Measurements from ENCODE around the gene DNAJC17.

The DNAJC17 gene

DNA sequence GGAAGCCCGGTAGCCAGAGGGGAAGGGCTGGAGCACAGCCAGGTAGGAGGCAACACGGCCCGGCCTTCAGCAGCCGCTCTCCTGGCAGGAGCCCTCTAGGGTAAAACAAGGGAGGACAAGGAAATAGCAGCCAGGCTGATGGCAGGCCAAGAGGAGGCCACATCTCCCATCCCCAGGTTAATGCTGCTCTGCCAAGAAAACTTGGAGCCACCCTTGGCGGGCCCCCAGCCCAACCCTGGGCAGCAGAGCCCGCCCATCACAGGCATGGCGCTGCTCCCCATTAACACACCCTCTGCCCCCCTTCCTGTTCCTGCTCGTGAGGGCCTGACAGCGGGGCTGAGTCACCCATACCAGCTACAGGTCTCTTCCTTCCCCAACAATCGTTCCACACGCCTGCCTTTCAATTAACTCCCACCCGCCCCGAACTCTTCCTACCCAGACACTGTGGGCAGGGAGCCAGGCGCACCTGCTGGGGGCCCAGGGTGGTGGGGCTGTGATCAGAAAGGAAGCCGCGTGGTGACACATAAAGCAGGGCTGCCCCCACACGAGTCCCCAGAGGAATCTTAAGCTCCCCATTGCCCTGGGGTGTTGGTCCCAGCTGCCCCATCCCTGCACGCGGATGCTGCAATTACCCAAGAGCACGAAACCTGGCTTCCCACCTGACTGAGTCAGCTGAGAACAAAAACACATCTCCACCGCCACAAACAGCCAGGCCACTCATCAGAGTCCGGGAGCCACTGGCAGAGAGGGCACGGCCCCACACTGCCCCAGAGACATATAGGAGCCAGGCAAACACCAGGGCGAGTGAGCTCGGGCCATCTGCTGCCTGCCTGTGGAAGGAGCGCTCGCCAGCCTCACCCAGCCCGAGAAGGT is 37.8 kb downstream of the DNAJC17 start, which contains the start of gene C15orf62:
C15orf62 (plus strand) TSS at position 707 of the 873 bp plus-strand sequence. CDS start 516 bp downstream, outside the sequence.
- Histone ChIP-seq H3K9ac (ENCODE audit: low read length) (peak within 1 kb of the TSS; percentile 45; the same call in 1 of the 2 replicates), H3K9me2 (ENCODE audit: low read depth, low read length) (no peaks in the 10 kb centered on the region), H3K27ac (ENCODE audit: low read depth, low read length, poor library complexity, severe bottlenecking) (peak within 1 kb of the TSS; percentile 89), H4K20me1 (ENCODE audit: insufficient read depth, low read length) (no peaks in the 10 kb centered on the region), H3K9me3 (ENCODE audit: low read length) (no peaks in the 10 kb centered on the region), H2AFZ (ENCODE audit: low read length) (no peak within 1 kb of the TSS), H3K79me2 (ENCODE audit: insufficient read depth, low read length) (no peaks in the 10 kb centered on the region), H3K4me2 (ENCODE audit: low read length) (peak within 1 kb of the TSS; percentile 43), H3K4me3 (ENCODE audit: low read depth, low read length, poor library complexity, severe bottlenecking) (peak within 1 kb of the TSS; percentile 33), H3K27me3 (ENCODE audit: insufficient read depth, low read length) (no peaks in the 10 kb centered on the region), H3K4me1 (ENCODE audit: insufficient read depth, low read length, severe bottlenecking) (peaks cover 44% of the 10 kb centered on the region), H3F3A (ENCODE audit: insufficient read depth, low read length) (no peaks in the 10 kb centered on the region), H3K36me3 (ENCODE audit: insufficient read depth, low read length) (peaks cover 18% of the 10 kb centered on the region; the same call in 1 of the 2 replicates)
- no peak for TF ChIP-seq EZH2 (IDR thresholded peaks at IDR 0.05; ENCODE audit: borderline replicate concordance, low read length)
- TF ChIP-seq, protein P1, sequence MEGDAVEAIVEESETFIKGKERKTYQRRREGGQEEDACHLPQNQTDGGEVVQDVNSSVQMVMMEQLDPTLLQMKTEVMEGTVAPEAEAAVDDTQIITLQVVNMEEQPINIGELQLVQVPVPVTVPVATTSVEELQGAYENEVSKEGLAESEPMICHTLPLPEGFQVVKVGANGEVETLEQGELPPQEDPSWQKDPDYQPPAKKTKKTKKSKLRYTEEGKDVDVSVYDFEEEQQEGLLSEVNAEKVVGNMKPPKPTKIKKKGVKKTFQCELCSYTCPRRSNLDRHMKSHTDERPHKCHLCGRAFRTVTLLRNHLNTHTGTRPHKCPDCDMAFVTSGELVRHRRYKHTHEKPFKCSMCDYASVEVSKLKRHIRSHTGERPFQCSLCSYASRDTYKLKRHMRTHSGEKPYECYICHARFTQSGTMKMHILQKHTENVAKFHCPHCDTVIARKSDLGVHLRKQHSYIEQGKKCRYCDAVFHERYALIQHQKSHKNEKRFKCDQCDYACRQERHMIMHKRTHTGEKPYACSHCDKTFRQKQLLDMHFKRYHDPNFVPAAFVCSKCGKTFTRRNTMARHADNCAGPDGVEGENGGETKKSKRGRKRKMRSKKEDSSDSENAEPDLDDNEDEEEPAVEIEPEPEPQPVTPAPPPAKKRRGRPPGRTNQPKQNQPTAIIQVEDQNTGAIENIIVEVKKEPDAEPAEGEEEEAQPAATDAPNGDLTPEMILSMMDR (IDR thresholded peaks at IDR 0.05; ENCODE audit: low read length): no peak

DNA sequence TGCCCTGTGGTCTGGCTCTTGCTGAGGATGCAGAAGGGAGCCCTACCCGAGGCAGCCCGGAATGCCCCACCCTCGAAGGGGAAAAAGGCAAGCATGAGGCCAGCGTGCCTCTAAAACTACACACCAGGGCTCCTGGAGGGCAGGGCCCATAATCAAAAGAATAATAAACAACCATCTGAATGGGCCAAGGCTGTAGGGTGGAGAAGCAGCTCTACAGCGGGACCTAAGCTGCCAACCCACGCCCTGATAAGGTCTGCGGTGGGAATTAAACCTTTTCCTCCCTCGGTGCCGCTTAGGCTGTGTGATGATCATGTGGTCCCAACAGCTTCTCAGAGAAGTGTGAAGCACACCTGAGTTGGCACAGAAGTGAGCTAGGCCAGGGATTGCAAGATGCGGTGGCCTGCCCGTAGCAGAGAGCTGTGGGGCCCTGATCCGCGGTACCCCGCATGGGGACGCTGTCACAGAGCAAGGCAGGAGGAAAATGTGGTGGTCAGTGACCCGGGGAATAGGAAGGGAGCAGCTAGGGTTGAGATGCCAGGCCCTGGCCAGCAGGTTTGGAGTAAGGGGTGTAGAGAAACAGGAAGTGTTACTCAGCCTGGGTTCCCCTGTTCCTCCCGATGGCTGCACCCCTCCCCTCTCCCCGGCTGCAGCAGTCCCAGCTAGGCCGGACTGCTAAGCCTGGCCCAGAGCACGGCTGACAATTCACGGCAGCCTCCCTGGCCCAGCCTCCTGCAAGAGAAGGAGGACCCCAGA is 38.6 kb downstream of the DNAJC17 start:
- Histone ChIP-seq H3K9me3 (ENCODE audit: low read length) (no peaks in the 10 kb centered on the region), H3K9me2 (ENCODE audit: low read depth, low read length) (no peaks in the 10 kb centered on the region), H3K36me3 (ENCODE audit: insufficient read depth, low read length) (peaks cover 13% of the 10 kb centered on the region; the same call in 1 of the 2 replicates), H3K4me1 (ENCODE audit: insufficient read depth, low read length, severe bottlenecking) (peaks cover 48% of the 10 kb centered on the region), H3F3A (ENCODE audit: insufficient read depth, low read length) (no peaks in the 10 kb centered on the region), H3K27me3 (ENCODE audit: insufficient read depth, low read length) (no peaks in the 10 kb centered on the region), H3K79me2 (ENCODE audit: insufficient read depth, low read length) (no peaks in the 10 kb centered on the region), H3K4me3 (ENCODE audit: low read depth, low read length, poor library complexity, severe bottlenecking) (peak overlapping the region; percentile 33), H3K9ac (ENCODE audit: low read length) (peak overlapping the region; percentile 45; the same call in 1 of the 2 replicates), H3K4me2 (ENCODE audit: low read length) (peak overlapping the region; percentile 43), H3K27ac (ENCODE audit: low read depth, low read length, poor library complexity, severe bottlenecking) (peak overlapping the region; percentile 89), H2AFZ (ENCODE audit: low read length) (no peak overlapping the region), H4K20me1 (ENCODE audit: insufficient read depth, low read length) (no peaks in the 10 kb centered on the region)
- no peak for TF ChIP-seq EZH2 (IDR thresholded peaks at IDR 0.05; ENCODE audit: borderline replicate concordance, low read length)
- TF ChIP-seq, protein P1 (IDR thresholded peaks at IDR 0.05; ENCODE audit: low read length): peak; percentile 43; the same call in 1 of the 2 replicates

DNA sequence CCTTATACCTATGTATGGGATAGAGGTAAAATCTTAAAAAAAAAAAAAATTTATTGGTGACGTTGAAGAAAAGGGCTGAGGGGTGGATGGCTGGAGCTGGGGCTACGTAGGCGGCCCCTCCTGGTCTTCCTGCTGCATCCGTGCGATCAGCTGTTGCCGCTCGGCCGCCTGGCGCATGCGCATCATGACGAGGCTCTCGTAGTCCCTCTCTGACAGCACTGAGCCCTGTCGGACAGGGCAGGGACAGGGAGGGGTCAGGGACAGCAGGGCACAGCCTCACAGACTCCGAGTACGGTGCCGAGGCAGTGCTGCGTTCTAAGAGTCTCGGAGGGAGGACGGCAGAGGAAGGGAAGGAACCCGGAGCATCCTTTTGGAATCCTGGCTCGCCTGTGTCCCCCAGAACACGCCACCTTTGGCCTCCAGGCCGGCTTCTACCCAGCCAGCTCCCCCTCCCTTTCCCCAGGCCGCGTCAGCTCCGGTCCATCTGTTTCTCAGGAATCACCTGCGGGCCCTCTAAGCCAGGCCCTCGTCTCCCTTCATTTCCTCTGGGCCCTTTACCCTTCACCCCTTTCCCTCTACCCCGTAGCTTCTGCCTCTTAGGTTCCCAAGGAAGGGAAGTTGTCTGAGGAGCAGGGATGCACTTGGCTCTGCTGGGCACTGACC is 39.3 kb downstream of the DNAJC17 start:
- Histone ChIP-seq H3K79me2 (ENCODE audit: insufficient read depth, low read length) (no peaks in the 10 kb centered on the region), H3K9me3 (ENCODE audit: low read length) (no peaks in the 10 kb centered on the region), H2AFZ (ENCODE audit: low read length) (no peak overlapping the region), H3K4me3 (ENCODE audit: low read depth, low read length, poor library complexity, severe bottlenecking) (no peak overlapping the region), H3K9me2 (ENCODE audit: low read depth, low read length) (no peaks in the 10 kb centered on the region), H3K9ac (ENCODE audit: low read length) (peak overlapping the region; percentile 45; the same call in 1 of the 2 replicates), H3K4me2 (ENCODE audit: low read length) (peak overlapping the region; percentile 43; the same call in 1 of the 2 replicates), H3K36me3 (ENCODE audit: insufficient read depth, low read length) (peaks cover 13% of the 10 kb centered on the region; the same call in 1 of the 2 replicates), H3F3A (ENCODE audit: insufficient read depth, low read length) (no peaks in the 10 kb centered on the region), H3K4me1 (ENCODE audit: insufficient read depth, low read length, severe bottlenecking) (peaks cover 55% of the 10 kb centered on the region), H3K27me3 (ENCODE audit: insufficient read depth, low read length) (no peaks in the 10 kb centered on the region), H3K27ac (ENCODE audit: low read depth, low read length, poor library complexity, severe bottlenecking) (peak overlapping the region; percentile 89), H4K20me1 (ENCODE audit: insufficient read depth, low read length) (no peaks in the 10 kb centered on the region)
- TF ChIP-seq, protein P1 (IDR thresholded peaks at IDR 0.05; ENCODE audit: low read length): no peak
- no peak for TF ChIP-seq EZH2 (IDR thresholded peaks at IDR 0.05; ENCODE audit: borderline replicate concordance, low read length)

Measured in OCI-LY1 (cell line).